ENCODE results near the gene MYO16. TPM values are rescaled to one million over a fixed set of nuclear protein-coding genes. Genes with fewer than 3 reads are reported as not detected.

MYO16 gene
- total RNA-seq (under 1 TPM in 1 of 2 donors, not detected in 1; 0.48 TPM), polyA plus RNA-seq (not detected)
- long read RNA-seq, donor 1, result 0 reads
- long read RNA-seq, donor 2, partial matches to known transcripts, result 1 of 2 reads
- long read RNA-seq, donor 2, other reads (novel, unspliced or antisense), result 1 of 2 reads

- intact Hi-C loops (cut with DNase I), result no loop called here
- WGBS, 2 donors, result 23 to 26% methylated on average over 11 of the region's 11 CpGs
- ATAC-seq (ENCODE audit: low FRiP score), result no peak
- Histone ChIP-seq H3K9me3 (ENCODE audit: control insufficient read depth, low read length) (peaks cover 1% of the 10 kb centered on the region), H3K36me3 (ENCODE audit: control insufficient read depth in 1 of 2, insufficient read depth in 2 of 2, low read length in 1 of 2) (no peaks in the 10 kb centered on the region), H3K4me1 (ENCODE audit: control insufficient read depth in 1 of 2, insufficient read depth in 2 of 2, low read length in 2 of 2) (no peaks in the 10 kb centered on the region), H3K4me3 (ENCODE audit: low read length in 2 of 2) (no peak within 1 kb of the TSS), H3K27ac (ENCODE audit: low read depth in 1 of 2, low read length in 2 of 2) (no peak within 1 kb of the TSS), H3K27me3 (ENCODE audit: control insufficient read depth in 1 of 2, insufficient read depth in 2 of 2, low read length in 1 of 2) (peaks cover 0 to 1% of the 10 kb centered on the region in 2 donors)
- no peak for DNase-seq
These were observed at the start of gene MYO16 for GRCh38 chr13:108629181-108629752. Gene MYO16 (plus strand): TSS chr13:108629611. CDS start chr13:108629845, 234 bp downstream.

GRCh38 chr13:108586826-108587225, 42.6 kb upstream of the MYO16 start:
- DNase-seq (no peak), ATAC-seq (ENCODE audit: low FRiP score) (no peak)
- intact Hi-C loops (cut with DNase I), result no loop called here
- H3K27ac ChIP-seq (ENCODE audit: low read depth in 1 of 2, low read length in 2 of 2), result no peak overlapping the region
- peaks cover 3% of the 10 kb centered on the region for H3K9me3 ChIP-seq (ENCODE audit: control insufficient read depth, low read length)
- H3K4me1 ChIP-seq (ENCODE audit: control insufficient read depth in 1 of 2, insufficient read depth in 2 of 2, low read length in 2 of 2), result no peaks in the 10 kb centered on the region
- WGBS, 2 donors, result 82% methylated on average over 3 of the region's 3 CpGs
- no peaks in the 10 kb centered on the region for H3K27me3 ChIP-seq (ENCODE audit: control insufficient read depth in 1 of 2, insufficient read depth in 2 of 2, low read length in 1 of 2)
- no peak overlapping the region for H3K4me3 ChIP-seq (ENCODE audit: low read length in 2 of 2)
- no peaks in the 10 kb centered on the region for H3K36me3 ChIP-seq (ENCODE audit: control insufficient read depth in 1 of 2, insufficient read depth in 2 of 2, low read length in 1 of 2)

GRCh38 chr13:108588516-108588915, 40.9 kb upstream of the MYO16 start:
- H3K4me3 ChIP-seq (ENCODE audit: low read length in 2 of 2), result no peak overlapping the region
- H3K27me3 ChIP-seq (ENCODE audit: control insufficient read depth in 1 of 2, insufficient read depth in 2 of 2, low read length in 1 of 2), result no peaks in the 10 kb centered on the region
- no peak overlapping the region for H3K27ac ChIP-seq (ENCODE audit: low read depth in 1 of 2, low read length in 2 of 2)
- 72 to 74% methylated on average over 3 of the region's 3 CpGs for WGBS, 2 donors
- peaks cover 3% of the 10 kb centered on the region for H3K9me3 ChIP-seq (ENCODE audit: control insufficient read depth, low read length)
- ATAC-seq (ENCODE audit: low FRiP score) (no peak), DNase-seq (no peak)
- no peaks in the 10 kb centered on the region for H3K4me1 ChIP-seq (ENCODE audit: control insufficient read depth in 1 of 2, insufficient read depth in 2 of 2, low read length in 2 of 2)
- H3K36me3 ChIP-seq (ENCODE audit: control insufficient read depth in 1 of 2, insufficient read depth in 2 of 2, low read length in 1 of 2), result no peaks in the 10 kb centered on the region
- intact Hi-C loops (cut with DNase I), result no loop called here

DNA sequence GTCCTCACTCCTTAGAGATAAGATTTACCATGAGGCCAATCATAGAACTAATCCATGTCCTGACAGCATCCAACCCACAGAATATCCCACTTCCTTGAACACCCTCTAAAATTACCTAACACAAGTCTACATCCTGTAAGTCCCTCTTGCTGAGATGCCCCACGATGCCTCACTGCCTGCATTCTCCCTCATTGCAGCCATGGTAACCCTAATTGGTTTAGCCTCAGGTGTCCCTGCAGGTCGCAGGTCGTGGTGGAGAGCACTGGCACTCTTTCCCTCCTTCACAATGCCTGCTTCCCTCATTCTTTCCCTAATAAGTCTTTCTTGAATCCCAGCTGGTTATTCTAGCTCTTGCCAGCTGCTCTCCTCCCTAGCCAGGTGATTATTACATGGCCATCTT, 35.3 kb upstream of the MYO16 start:
- intact Hi-C loops (cut with DNase I), result no loop called here
- H3K36me3 ChIP-seq (ENCODE audit: control insufficient read depth in 1 of 2, insufficient read depth in 2 of 2, low read length in 1 of 2), result no peaks in the 10 kb centered on the region
- ATAC-seq (ENCODE audit: low FRiP score) (no peak), DNase-seq (no peak)
- H3K4me3 ChIP-seq (ENCODE audit: low read length in 2 of 2), result no peak overlapping the region
- no peaks in the 10 kb centered on the region for H3K4me1 ChIP-seq (ENCODE audit: control insufficient read depth in 1 of 2, insufficient read depth in 2 of 2, low read length in 2 of 2)
- H3K9me3 ChIP-seq (ENCODE audit: control insufficient read depth, low read length), result no peaks in the 10 kb centered on the region
- 15 to 20% methylated on average over 3 of the region's 3 CpGs for WGBS, 2 donors
- H3K27me3 ChIP-seq (ENCODE audit: control insufficient read depth in 1 of 2, insufficient read depth in 2 of 2, low read length in 1 of 2), result peaks cover 0 to 2% of the 10 kb centered on the region in 2 donors
- no peak overlapping the region for H3K27ac ChIP-seq (ENCODE audit: low read depth in 1 of 2, low read length in 2 of 2)

DNA sequence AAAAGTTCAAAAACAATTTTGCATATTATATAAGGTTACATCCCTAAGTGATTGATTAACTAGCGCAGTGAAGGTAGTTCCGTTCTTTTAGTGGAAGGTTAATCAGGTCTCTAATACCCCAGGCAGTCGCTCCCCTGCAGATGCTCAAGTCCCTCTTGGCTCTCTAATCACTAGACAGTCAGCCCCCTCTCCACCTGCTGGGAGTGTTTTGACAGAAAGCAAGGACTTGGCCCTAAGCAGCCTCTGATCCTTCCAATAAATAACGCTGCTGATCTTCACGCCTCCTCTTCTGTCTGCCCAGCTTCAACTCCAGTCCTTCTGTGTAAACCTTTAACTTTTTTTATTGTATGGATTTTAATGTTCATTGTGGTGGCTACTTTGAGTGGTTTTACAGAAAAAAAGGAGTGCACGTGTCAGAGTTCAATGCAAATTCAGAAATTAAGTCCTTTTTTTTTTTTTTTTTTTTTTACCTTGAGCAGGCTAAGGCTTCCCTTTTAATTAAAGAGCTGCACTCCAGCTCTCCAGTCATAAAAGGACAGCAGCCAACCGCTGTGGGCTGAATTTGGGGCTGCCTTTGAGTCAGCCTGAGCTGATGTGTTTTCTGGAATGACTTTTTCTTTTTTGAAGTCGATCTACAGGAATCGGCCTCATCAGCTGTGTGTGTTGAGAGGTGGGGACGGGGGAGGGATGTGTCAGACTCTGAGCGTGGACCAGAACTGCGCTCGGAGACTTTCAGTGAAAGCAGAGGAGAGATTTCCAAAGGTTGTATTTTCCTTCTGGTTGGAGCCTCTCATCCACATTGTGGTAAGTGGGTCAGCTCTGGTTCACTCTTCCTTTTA, 33.8 kb upstream of the MYO16 start:
- no peak for DNase-seq
- H3K9me3 ChIP-seq (ENCODE audit: control insufficient read depth, low read length), result no peaks in the 10 kb centered on the region
- H3K27me3 ChIP-seq (ENCODE audit: control insufficient read depth in 1 of 2, insufficient read depth in 2 of 2, low read length in 1 of 2), result peaks cover 0 to 2% of the 10 kb centered on the region in 2 donors
- no peak for ATAC-seq (ENCODE audit: low FRiP score)
- WGBS, 2 donors, result 15 to 27% methylated on average over 13 of the region's 13 CpGs
- no peaks in the 10 kb centered on the region for H3K36me3 ChIP-seq (ENCODE audit: control insufficient read depth in 1 of 2, insufficient read depth in 2 of 2, low read length in 1 of 2)
- H3K4me3 ChIP-seq (ENCODE audit: low read length in 2 of 2), result no peak overlapping the region
- intact Hi-C loops (cut with DNase I), result no loop called here
- H3K4me1 ChIP-seq (ENCODE audit: control insufficient read depth in 1 of 2, insufficient read depth in 2 of 2, low read length in 2 of 2), result no peaks in the 10 kb centered on the region
- H3K27ac ChIP-seq (ENCODE audit: low read depth in 1 of 2, low read length in 2 of 2), result no peak overlapping the region

DNA sequence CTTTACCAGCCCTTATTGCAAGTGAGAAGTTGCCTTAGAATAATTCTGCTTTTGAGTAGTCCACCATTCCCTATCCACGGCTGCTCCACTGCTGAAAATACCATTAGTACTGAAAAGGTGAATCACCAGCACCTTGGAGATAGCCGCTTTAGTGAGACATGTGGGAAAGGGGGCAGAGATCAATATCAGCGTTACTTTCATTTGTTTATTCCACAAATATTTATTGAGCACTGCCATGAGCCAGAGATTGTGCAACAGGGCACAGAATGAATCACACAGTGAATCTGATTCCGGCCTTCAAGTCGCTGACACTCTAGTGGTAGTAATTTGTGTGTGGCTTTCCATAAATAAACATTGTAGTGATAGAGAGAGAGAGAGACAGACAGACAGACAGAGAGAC, 31.5 kb upstream of the MYO16 start:
- H3K27me3 ChIP-seq (ENCODE audit: control insufficient read depth in 1 of 2, insufficient read depth in 2 of 2, low read length in 1 of 2), result peaks cover 0 to 2% of the 10 kb centered on the region in 2 donors
- no peak overlapping the region for H3K4me3 ChIP-seq (ENCODE audit: low read length in 2 of 2)
- intact Hi-C loops (cut with DNase I), result no loop called here
- no peak overlapping the region for H3K27ac ChIP-seq (ENCODE audit: low read depth in 1 of 2, low read length in 2 of 2)
- no peak for DNase-seq
- no peaks in the 10 kb centered on the region for H3K36me3 ChIP-seq (ENCODE audit: control insufficient read depth in 1 of 2, insufficient read depth in 2 of 2, low read length in 1 of 2)
- no peaks in the 10 kb centered on the region for H3K9me3 ChIP-seq (ENCODE audit: control insufficient read depth, low read length)
- WGBS, 2 donors, result 46 to 49% methylated on average over 5 of the region's 5 CpGs
- H3K4me1 ChIP-seq (ENCODE audit: control insufficient read depth in 1 of 2, insufficient read depth in 2 of 2, low read length in 2 of 2), result no peaks in the 10 kb centered on the region
- ATAC-seq (ENCODE audit: low FRiP score), result no peak

- 84 to 88% methylated on average over 2 of the region's 2 CpGs for WGBS, 2 donors
These were observed 23.0 kb upstream of the MYO16 start for GRCh38 chr13:108606424-108606823.

DNA sequence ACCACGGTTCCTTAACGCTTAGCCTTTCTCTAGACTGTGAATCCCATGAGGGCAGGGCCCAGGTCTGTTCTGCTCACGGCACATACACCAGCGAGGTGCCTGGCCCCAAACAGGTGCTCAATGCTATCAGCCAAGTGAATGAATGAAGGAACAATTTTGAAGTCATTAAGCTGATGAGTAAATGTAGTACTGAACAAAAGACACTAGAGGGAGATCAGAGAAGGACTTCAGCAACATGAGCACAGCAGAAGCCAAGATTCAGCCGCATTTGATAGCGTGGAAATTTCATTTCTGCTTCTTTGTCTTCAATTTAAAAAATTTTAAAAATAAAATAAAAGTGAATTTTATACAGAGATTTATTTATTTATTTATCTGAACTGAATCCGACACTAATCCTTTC, 20.1 kb upstream of the MYO16 start:
- Histone ChIP-seq H3K4me3 (ENCODE audit: low read length in 2 of 2) (no peak overlapping the region), H3K27me3 (ENCODE audit: control insufficient read depth in 1 of 2, insufficient read depth in 2 of 2, low read length in 1 of 2) (no peaks in the 10 kb centered on the region), H3K36me3 (ENCODE audit: control insufficient read depth in 1 of 2, insufficient read depth in 2 of 2, low read length in 1 of 2) (no peaks in the 10 kb centered on the region), H3K4me1 (ENCODE audit: control insufficient read depth in 1 of 2, insufficient read depth in 2 of 2, low read length in 2 of 2) (no peaks in the 10 kb centered on the region), H3K27ac (ENCODE audit: low read depth in 1 of 2, low read length in 2 of 2) (no peak overlapping the region), H3K9me3 (ENCODE audit: control insufficient read depth, low read length) (peaks cover 5% of the 10 kb centered on the region)
- intact Hi-C loops (cut with DNase I), result no loop called here
- DNase-seq, result no peak
- WGBS, 2 donors, result 63 to 68% methylated on average over 7 of the region's 7 CpGs
- ATAC-seq (ENCODE audit: low FRiP score), result no peak

More at GRCh38 chr13:108606424-108606823, 23.0 kb upstream of the MYO16 start:
- Histone ChIP-seq H3K4me1 (ENCODE audit: control insufficient read depth in 1 of 2, insufficient read depth in 2 of 2, low read length in 2 of 2) (no peaks in the 10 kb centered on the region), H3K36me3 (ENCODE audit: control insufficient read depth in 1 of 2, insufficient read depth in 2 of 2, low read length in 1 of 2) (no peaks in the 10 kb centered on the region), H3K9me3 (ENCODE audit: control insufficient read depth, low read length) (peaks cover 5% of the 10 kb centered on the region), H3K4me3 (ENCODE audit: low read length in 2 of 2) (no peak overlapping the region), H3K27me3 (ENCODE audit: control insufficient read depth in 1 of 2, insufficient read depth in 2 of 2, low read length in 1 of 2) (no peaks in the 10 kb centered on the region), H3K27ac (ENCODE audit: low read depth in 1 of 2, low read length in 2 of 2) (no peak overlapping the region)
- intact Hi-C loops (cut with DNase I), result no loop called here
- ATAC-seq (ENCODE audit: low FRiP score) (no peak), DNase-seq (no peak)

DNA sequence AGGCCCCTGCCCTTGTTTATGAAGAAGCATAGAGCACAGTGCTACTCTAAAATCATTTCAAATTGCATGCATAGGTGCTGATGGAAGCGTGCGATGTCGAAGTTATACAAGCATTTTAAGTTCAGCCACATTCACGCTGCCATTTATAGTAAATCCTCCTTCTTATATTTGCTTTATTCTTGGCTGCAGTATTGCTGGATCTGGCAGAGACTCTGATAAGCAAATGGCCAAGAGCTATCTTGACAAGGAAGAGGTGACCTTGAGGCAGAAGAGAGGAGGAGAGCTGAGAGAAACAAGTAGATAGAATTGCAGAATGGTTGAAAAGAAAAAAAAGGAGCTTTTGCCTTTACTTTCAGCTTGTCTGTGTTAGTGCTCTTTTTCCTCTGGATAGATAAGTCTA, 18.9 kb upstream of the MYO16 start:
- 27 to 43% methylated on average over 4 of the region's 4 CpGs for WGBS, 2 donors
- Histone ChIP-seq H3K36me3 (ENCODE audit: control insufficient read depth in 1 of 2, insufficient read depth in 2 of 2, low read length in 1 of 2) (no peaks in the 10 kb centered on the region), H3K9me3 (ENCODE audit: control insufficient read depth, low read length) (peaks cover 5% of the 10 kb centered on the region), H3K27me3 (ENCODE audit: control insufficient read depth in 1 of 2, insufficient read depth in 2 of 2, low read length in 1 of 2) (no peaks in the 10 kb centered on the region), H3K4me3 (ENCODE audit: low read length in 2 of 2) (no peak overlapping the region), H3K4me1 (ENCODE audit: control insufficient read depth in 1 of 2, insufficient read depth in 2 of 2, low read length in 2 of 2) (no peaks in the 10 kb centered on the region), H3K27ac (ENCODE audit: low read depth in 1 of 2, low read length in 2 of 2) (no peak overlapping the region)
- ATAC-seq (ENCODE audit: low FRiP score) (no peak), DNase-seq (no peak)
- intact Hi-C loops (cut with DNase I), result no loop called here

All from aorta (tissue), 5 donors.